GM19324 (cell line): ENCODE results near the gene CHST8.
"Not testable (repeated sequence)": the region's sequence is repeated elsewhere in the genome, so short reads cannot be mapped to it uniquely, and the experiment has no call there.

Source experiments
- ATAC-seq: cut with Tn5 transposase; IDR thresholded peaks from one replicate; pipeline ENCODE4 v1.9.1; 2021; ENCODE audit warnings: mild to moderate bottlenecking, moderate library complexity; ENCODE audit not compliant: unreplicated experiment, low FRiP score

The CHST8 gene

GRCh38 chr19:33802801-33803200 lies 181.0 kb downstream of the CHST8 start:
- ATAC-seq = no peak

- no peak for ATAC-seq
These were observed 181.6 kb downstream of the CHST8 start for GRCh38 chr19:33803383-33803782.

- ATAC-seq = no peak
These were observed 182.5 kb downstream of the CHST8 start for GRCh38 chr19:33804021-33804799.

- no peak for ATAC-seq
These were observed 183.6 kb downstream of the CHST8 start for GRCh38 chr19:33805313-33805712.

- no peak for ATAC-seq
These were observed 184.2 kb downstream of the CHST8 start for GRCh38 chr19:33805840-33806433.

- no peak for ATAC-seq
These were observed 184.7 kb downstream of the CHST8 start for GRCh38 chr19:33806434-33806881.

- ATAC-seq = no peak
These were observed 186.6 kb downstream of the CHST8 start for GRCh38 chr19:33808399-33808798.

GRCh38 chr19:33809960-33810359 lies 188.2 kb downstream of the CHST8 start:
- no peak for ATAC-seq

- no peak for ATAC-seq
These were observed 189.1 kb downstream of the CHST8 start for GRCh38 chr19:33810821-33811220.

- ATAC-seq = no peak
These were observed 189.5 kb downstream of the CHST8 start for GRCh38 chr19:33811246-33811645.

- no peak for ATAC-seq
These were observed 190.1 kb downstream of the CHST8 start for GRCh38 chr19:33811736-33812387.

GRCh38 chr19:33812388-33813330 lies 190.9 kb downstream of the CHST8 start:
- no peak for ATAC-seq

GRCh38 chr19:33813391-33814101 lies 191.8 kb downstream of the CHST8 start:
- no peak for ATAC-seq

GRCh38 chr19:33814181-33815165 lies 192.7 kb downstream of the CHST8 start:
- ATAC-seq = no peak

GRCh38 chr19:33815380-33816340 lies 193.9 kb downstream of the CHST8 start:
- no peak for ATAC-seq

GRCh38 chr19:33818411-33818810 lies 196.7 kb downstream of the CHST8 start:
- no peak for ATAC-seq

GRCh38 chr19:33819078-33819477 lies 197.3 kb downstream of the CHST8 start:
- ATAC-seq = not testable (repeated sequence)

GRCh38 chr19:33819506-33819879 lies 197.7 kb downstream of the CHST8 start:
- no peak for ATAC-seq
